Measurements from ENCODE around the gene LHB. TPM values are rescaled to one million over a fixed set of nuclear protein-coding genes. Genes with fewer than 3 reads are reported as not detected.

LHB gene
- total RNA-seq, 2 donors from 2014 or later = 0.59 TPM; not detected in 1

GRCh38 chr19:48970923-48971395 is 45.9 kb downstream of the LHB start:
- Mint-ChIP-seq H3K36me3 (ENCODE audit: low read depth) (peaks cover 61% of the 10 kb centered on the region), H3K27me3 (ENCODE audit: insufficient read depth) (no peaks in the 10 kb centered on the region), H3K27ac (peak overlapping the region; percentile 75), H3K9me3 (no peaks in the 10 kb centered on the region), H3K4me3 (no peak overlapping the region), H3K4me1 (peaks cover 2% of the 10 kb centered on the region)
- peak; percentile 97 for TF ChIP-seq CTCF (conservative IDR thresholded peaks at IDR 0.05)
- no peaks in the 10 kb centered on the region for H3K27me3 ChIP-seq (ENCODE audit: control insufficient read depth, insufficient read depth, low read length, poor library complexity, severe bottlenecking)
- H3K4me3 ChIP-seq (ENCODE audit: low read length) = no peak overlapping the region
- no peak overlapping the region for H3K27ac ChIP-seq (ENCODE audit: low read depth, low read length)
- H3K9ac ChIP-seq (ENCODE audit: extremely low read depth, low read length, poor library complexity, severe bottlenecking) = no peak overlapping the region
- H3K9me3 ChIP-seq (ENCODE audit: control insufficient read depth, low read length) = no peaks in the 10 kb centered on the region
- peaks cover 70% of the 10 kb centered on the region for H3K36me3 ChIP-seq (ENCODE audit: control insufficient read depth, insufficient read depth, low read length)
- WGBS, 2 experiments (ENCODE audit: insufficient coverage in 1 of 2, insufficient read length in 1 of 2) = 34 to 60% methylated on average over 8 to 19 of the region's 19 CpGs
- DNase-seq = peak; percentile 96
- no peaks in the 10 kb centered on the region for H3K4me1 ChIP-seq (ENCODE audit: control insufficient read depth, insufficient read depth, low read length)

GRCh38 chr19:48970139-48970766 is 46.6 kb downstream of the LHB start:
- Histone ChIP-seq H3K36me3 (ENCODE audit: control insufficient read depth, insufficient read depth, low read length) (peaks cover 68% of the 10 kb centered on the region), H3K9ac (ENCODE audit: extremely low read depth, low read length, poor library complexity, severe bottlenecking) (no peak overlapping the region), H3K27ac (ENCODE audit: low read depth, low read length) (no peak overlapping the region), H3K4me3 (ENCODE audit: low read length) (no peak overlapping the region), H3K27me3 (ENCODE audit: control insufficient read depth, insufficient read depth, low read length, poor library complexity, severe bottlenecking) (no peaks in the 10 kb centered on the region), H3K9me3 (ENCODE audit: control insufficient read depth, low read length) (no peaks in the 10 kb centered on the region), H3K4me1 (ENCODE audit: control insufficient read depth, insufficient read depth, low read length) (no peaks in the 10 kb centered on the region)
- 94 to 99% methylated on average over 17 to 23 of the region's 23 CpGs for WGBS, 2 experiments (ENCODE audit: insufficient coverage in 1 of 2, insufficient read length in 1 of 2)
- H3K4me3 Mint-ChIP-seq = no peak overlapping the region
- no peak overlapping the region for H3K27ac Mint-ChIP-seq
- H3K9me3 Mint-ChIP-seq = no peaks in the 10 kb centered on the region
- no peak for TF ChIP-seq CTCF (conservative IDR thresholded peaks at IDR 0.05)
- peaks cover 65% of the 10 kb centered on the region for H3K36me3 Mint-ChIP-seq (ENCODE audit: low read depth)
- no peak for DNase-seq
- H3K4me1 Mint-ChIP-seq = peaks cover 2% of the 10 kb centered on the region
- peaks cover 2% of the 10 kb centered on the region for H3K27me3 Mint-ChIP-seq (ENCODE audit: insufficient read depth)

GRCh38 chr19:48969276-48970138 is 47.4 kb downstream of the LHB start:
- peaks cover 2% of the 10 kb centered on the region for H3K27me3 Mint-ChIP-seq (ENCODE audit: insufficient read depth)
- DNase-seq = peak; percentile 63
- no peak for TF ChIP-seq CTCF (conservative IDR thresholded peaks at IDR 0.05)
- H3K27ac Mint-ChIP-seq = no peak overlapping the region
- peaks cover 67% of the 10 kb centered on the region for H3K36me3 ChIP-seq (ENCODE audit: control insufficient read depth, insufficient read depth, low read length)
- H3K27me3 ChIP-seq (ENCODE audit: control insufficient read depth, insufficient read depth, low read length, poor library complexity, severe bottlenecking) = no peaks in the 10 kb centered on the region
- H3K4me1 ChIP-seq (ENCODE audit: control insufficient read depth, insufficient read depth, low read length) = no peaks in the 10 kb centered on the region
- no peak overlapping the region for H3K4me3 Mint-ChIP-seq
- peaks cover 4% of the 10 kb centered on the region for H3K4me1 Mint-ChIP-seq
- H3K9me3 ChIP-seq (ENCODE audit: control insufficient read depth, low read length) = no peaks in the 10 kb centered on the region
- H3K9ac ChIP-seq (ENCODE audit: extremely low read depth, low read length, poor library complexity, severe bottlenecking) = no peak overlapping the region
- WGBS, 2 experiments (ENCODE audit: insufficient coverage in 1 of 2, insufficient read length in 1 of 2) = 96 to 98% methylated on average over 31 to 45 of the region's 45 CpGs
- no peak overlapping the region for H3K4me3 ChIP-seq (ENCODE audit: low read length)
- H3K27ac ChIP-seq (ENCODE audit: low read depth, low read length) = no peak overlapping the region
- no peaks in the 10 kb centered on the region for H3K9me3 Mint-ChIP-seq
- H3K36me3 Mint-ChIP-seq (ENCODE audit: low read depth) = peaks cover 66% of the 10 kb centered on the region

Measured in endodermal cell (in vitro differentiated cells).